GM10266 (cell line): ENCODE results near the gene ADAMTS9.

Experiments used
- DNase-seq: peaks from one replicate; pipeline ENCODE4 v3.0.0; 2012; ENCODE audit errors: extremely low spot score
- TF ChIP-seq, protein P1 (sequence below): IDR thresholded peaks from 2 replicates; pipeline ENCODE4 v1.5.1; 2012; ENCODE audit warnings: mild to moderate bottlenecking, low read depth; ENCODE audit not compliant: control insufficient read depth, insufficient read depth; ENCODE audit errors: missing control alignments

Gene ADAMTS9

DNA sequence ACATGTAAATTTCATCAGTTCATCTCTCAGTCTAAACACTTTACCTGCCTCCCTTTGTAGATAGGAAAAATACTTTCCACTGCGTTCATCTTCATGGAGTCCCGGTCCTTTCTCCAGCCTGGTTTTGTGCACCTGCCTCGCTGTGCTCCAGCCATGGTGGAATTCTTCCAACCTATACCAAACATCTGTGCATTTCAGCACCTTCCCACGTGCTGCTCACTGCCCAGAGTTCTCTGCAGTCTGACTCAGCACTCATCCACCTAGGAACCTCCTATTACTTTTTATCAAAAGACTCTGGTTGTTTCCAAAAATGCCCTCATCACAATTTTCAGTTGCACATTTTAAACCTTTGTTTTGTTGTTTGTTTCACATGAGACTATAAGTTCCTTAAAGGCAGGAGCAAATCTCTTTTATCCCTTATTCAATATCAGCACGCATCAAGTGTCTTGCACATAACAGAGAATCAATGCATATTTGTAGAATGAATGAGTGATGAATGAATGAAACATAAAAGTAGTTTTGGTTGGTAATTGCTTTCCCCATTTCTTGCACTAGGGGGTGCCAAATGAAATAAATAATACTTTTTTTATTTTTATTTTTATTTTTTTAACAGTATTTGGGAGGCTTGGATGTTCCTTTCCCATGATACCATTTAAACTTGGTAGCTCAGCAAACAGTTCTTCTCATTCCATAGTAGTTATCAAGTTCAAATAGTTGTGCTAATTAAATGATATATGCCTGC, 30.2 kb upstream of the ADAMTS9 start:
- TF ChIP-seq, protein P1, sequence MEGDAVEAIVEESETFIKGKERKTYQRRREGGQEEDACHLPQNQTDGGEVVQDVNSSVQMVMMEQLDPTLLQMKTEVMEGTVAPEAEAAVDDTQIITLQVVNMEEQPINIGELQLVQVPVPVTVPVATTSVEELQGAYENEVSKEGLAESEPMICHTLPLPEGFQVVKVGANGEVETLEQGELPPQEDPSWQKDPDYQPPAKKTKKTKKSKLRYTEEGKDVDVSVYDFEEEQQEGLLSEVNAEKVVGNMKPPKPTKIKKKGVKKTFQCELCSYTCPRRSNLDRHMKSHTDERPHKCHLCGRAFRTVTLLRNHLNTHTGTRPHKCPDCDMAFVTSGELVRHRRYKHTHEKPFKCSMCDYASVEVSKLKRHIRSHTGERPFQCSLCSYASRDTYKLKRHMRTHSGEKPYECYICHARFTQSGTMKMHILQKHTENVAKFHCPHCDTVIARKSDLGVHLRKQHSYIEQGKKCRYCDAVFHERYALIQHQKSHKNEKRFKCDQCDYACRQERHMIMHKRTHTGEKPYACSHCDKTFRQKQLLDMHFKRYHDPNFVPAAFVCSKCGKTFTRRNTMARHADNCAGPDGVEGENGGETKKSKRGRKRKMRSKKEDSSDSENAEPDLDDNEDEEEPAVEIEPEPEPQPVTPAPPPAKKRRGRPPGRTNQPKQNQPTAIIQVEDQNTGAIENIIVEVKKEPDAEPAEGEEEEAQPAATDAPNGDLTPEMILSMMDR: no peak

DNA sequence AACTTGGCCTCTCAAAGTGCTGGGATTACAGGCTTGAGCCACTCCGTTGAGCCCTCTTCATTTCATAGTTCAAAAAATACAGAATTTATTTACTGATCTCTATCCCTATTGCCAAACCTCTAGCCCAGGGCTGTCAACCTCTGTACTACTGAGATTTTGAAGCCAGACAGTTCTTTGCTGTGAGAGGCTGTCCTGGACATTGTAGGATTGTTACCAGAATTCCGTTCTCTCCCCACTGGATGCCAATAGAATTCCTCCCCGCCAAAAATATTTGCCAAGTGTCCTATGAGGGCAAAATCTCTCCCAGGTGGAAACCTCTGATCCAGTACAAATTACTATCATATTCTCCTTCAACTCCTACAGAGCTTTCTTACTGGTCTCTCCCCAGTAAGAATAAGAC, 29.6 kb upstream of the ADAMTS9 start:
- DNase-seq: no peak
- TF ChIP-seq, protein P1: no peak

More for the DNA sequence above, 30.2 kb upstream of the ADAMTS9 start:
- no peak for DNase-seq

DNA sequence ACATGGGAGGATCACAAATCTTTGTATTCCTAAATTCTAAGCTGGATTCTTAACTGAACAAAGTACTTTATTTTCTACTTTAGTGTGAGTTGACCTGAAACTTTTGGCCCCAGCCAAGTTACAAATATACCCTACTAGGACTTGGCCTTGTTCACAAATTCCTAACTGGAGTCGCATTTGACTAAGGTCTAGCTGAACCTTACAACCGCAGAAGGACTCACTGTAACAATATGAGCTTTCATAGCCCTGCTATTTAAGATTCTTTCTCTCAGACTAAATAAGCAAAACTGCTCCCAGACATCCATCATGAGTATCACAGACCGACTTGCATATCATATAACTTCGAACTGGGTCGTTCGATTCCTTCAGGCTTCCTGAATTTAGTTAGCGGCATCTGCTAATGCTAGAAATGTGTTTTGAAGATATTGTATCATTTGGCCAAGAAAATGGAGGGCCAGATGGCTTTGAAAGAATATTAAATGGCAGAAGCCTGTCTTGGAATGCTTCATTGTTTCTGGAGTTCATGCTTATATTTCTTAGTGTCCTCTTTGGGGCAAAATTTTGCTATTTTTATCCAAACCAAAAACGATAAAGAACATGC, 28.4 kb upstream of the ADAMTS9 start:
- TF ChIP-seq, protein P1: no peak
- no peak for DNase-seq

DNA sequence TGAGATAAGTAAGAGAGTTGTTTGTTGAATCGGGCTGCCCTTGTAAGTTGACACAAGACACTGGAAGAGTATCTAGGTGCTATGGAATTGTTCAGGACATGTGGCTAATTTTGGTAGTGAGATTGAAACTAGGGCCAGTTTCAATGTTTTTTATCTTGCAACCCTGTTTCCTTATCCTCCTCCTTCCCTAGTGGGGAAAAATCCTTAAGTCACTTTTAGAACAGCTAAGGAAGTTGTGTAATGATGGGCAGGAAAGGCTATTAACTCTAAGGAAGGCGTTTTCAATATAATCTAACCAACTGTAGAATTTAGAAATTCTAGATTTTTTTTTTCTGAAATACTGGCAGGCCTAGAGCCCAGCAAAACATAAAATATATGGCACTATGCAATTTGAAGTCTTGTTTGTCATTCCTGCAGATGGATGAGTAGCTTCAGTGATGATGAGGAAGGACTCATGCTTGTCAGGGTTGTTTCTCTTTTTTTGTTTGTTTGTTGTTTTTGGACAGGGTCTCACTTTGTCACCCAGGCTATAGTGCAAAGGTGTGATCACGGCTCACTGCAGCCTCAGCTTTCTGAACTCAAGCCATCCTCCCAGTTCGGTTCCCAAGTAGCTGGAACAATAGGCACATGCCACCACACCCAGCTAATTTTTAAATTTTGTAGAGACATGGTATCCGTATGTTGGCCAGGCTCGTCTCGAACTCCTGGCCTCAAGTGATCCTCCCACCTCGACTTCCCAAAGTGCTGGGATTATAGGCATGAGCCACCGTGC, 27.6 kb upstream of the ADAMTS9 start:
- TF ChIP-seq, protein P1: no peak
- DNase-seq: no peak

DNA sequence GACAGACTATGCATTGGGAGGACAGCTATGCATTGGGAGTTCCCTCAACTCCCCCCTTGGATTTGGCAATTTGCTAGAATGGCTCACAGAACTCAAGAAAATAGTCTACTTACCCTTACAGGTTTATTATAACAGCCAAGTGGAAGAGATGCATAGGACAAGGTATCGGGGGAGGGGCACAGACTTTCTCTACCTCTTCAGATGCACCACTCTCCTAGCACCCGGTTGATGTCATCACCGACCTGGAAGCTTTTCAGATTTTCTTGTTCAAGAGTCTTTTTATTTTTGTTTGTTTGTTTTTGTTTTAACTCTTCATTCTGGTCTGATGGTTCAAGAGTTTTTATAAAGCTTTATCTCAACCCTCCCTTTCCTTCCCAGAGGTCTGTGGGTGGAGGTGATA, 20.7 kb upstream of the ADAMTS9 start:
- TF ChIP-seq, protein P1: no peak
- no peak for DNase-seq

DNA sequence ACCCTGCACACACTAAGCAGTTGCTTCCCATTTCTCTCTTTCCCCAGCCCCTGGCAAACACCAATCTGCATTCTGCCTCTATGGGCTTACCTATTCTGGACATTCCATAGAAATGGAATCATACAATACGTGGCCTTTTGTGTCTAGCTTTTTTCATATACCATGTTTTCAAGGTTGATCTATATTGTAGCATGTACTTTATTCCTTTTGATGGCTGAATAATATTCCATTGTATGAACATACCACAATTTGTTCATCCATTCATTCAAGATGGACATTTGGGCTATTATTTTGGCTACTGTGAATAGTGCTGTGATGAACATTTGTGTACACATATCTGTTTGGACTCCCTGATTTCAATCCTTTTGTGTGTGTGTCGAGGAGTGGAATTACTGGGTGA, 18.1 kb upstream of the ADAMTS9 start:
- DNase-seq: no peak
- TF ChIP-seq, protein P1: no peak

DNA sequence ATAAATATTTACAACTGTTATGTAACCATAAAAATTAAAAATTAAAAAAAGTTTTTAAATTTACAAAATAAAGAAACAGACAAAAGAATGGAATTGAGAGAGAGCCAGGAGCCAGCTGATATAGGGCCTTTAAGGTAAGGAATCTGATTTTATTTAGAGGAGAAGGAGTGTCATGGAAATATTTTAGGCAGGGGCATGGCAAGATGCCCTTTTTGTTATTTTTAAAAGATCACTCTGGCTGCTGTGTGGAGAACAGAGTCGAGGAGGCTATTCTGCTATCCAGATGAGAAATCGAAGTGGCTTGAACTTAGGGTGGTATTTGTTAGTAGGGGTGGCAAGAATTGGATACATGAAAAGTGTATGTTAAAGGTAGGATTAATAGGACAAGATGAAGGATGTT, 9.1 kb upstream of the ADAMTS9 start:
- TF ChIP-seq, protein P1: no peak
- DNase-seq: no peak
